Upper lobe of left lung (tissue), 4 donors: ENCODE measurements around the gene DPF1.

ENCODE experiments used
- CTCF ChIP-seq, 6 experiments: fragments of 450-650 bp in 4 of 6; fragments of 200-600 bp in 2 of 6; sonication (generic) in 2 of 6; IDR thresholded peaks; one replicate each; pipeline ENCODE4 v1.5.1; 2016 to 2019; ENCODE audit warnings: antibody characterized with exemption in 6 of 6
- EP300 ChIP-seq, 4 donors: sonication (generic); formaldehyde crosslinking; IDR thresholded peaks; one replicate each; pipeline ENCODE4 v1.5.1; 2017; ENCODE audit warnings: antibody characterized with exemption in 4 of 4, control low read depth in 2 of 4

GRCh38 chr19:38229585-38230073 lies 5.6 kb upstream of the DPF1 start:
- TF ChIP-seq EP300 (IDR thresholded peaks at IDR 0.05) (no peak), CTCF (IDR thresholded peaks at IDR 0.05) (peak in 1 of 6 experiments; percentile 12)
